ENCODE results near the gene OR7G3.

- no peak for TF ChIP-seq CTCF (IDR thresholded peaks at IDR 0.05; ENCODE audit: low read length)
- no peak for TF ChIP-seq EZH2 (IDR thresholded peaks at IDR 0.05; ENCODE audit: borderline replicate concordance, low read length)
Observed at GRCh38 chr19:9139609-9140158, 12.9 kb upstream of the OR7G3 start.

Data from OCI-LY1 (cell line).